Measurements from ENCODE around the gene ZNF718. TPM values are rescaled to one million over a fixed set of nuclear protein-coding genes. Genes with fewer than 3 reads are reported as not detected.
"Not testable (repeated sequence)": the region's sequence is repeated elsewhere in the genome, so short reads cannot be mapped to it uniquely, and the experiment has no call there.

ZNF718 gene
- total and polyA plus RNA-seq, 4 donors: 7.8 to 34.6 (median 15.7) TPM

DNA sequence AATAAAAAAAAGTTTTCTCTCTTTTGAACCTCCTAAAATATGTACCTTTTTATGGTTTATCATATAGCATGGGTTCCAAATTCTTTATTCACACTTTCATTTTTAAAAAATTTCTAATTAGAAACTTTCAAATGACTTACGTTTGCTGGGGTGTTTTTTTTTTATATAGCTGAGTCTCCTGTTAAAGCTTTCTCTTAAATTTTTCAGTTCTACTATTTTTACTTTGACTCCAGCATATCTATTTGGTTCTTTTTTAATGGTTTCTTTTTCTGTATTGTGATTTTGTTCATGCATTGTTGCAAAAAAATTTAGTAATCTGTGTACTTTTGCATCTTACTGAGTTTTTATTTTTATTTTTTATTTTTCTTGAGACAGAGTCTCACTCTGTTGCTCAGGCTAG lies 22.3 kb downstream of the ZNF718 start:
- WGBS (ENCODE audit: insufficient coverage): no CpG with 5 or more reads among the region's 1 CpG
- peaks cover 31% of the 10 kb centered on the region for H3K9me3 ChIP-seq (ENCODE audit: control insufficient read depth, insufficient read depth, low read length)
- H3K4me3 ChIP-seq (ENCODE audit: low read depth, low read length): no peak overlapping the region
- no peak overlapping the region for H3K27ac ChIP-seq (ENCODE audit: low read depth, low read length)
- H3K4me1 ChIP-seq (ENCODE audit: control insufficient read depth, insufficient read depth, low read length): no peaks in the 10 kb centered on the region
- peaks cover 6% of the 10 kb centered on the region for H3K36me3 ChIP-seq (ENCODE audit: control insufficient read depth, insufficient read depth, low read length)
- DNase-seq (ENCODE audit: low read depth in 4 of 6, low spot score in 6 of 6): peak in 1 of 6 donors; percentile 0
- H3K27me3 ChIP-seq (ENCODE audit: control insufficient read depth, insufficient read depth, low read length): no peaks in the 10 kb centered on the region

GRCh38 chr4:147233-147632 lies 22.9 kb downstream of the ZNF718 start:
- Histone ChIP-seq H3K27me3 (ENCODE audit: control insufficient read depth, insufficient read depth, low read length) (no peaks in the 10 kb centered on the region), H3K36me3 (ENCODE audit: control insufficient read depth, insufficient read depth, low read length) (peaks cover 6% of the 10 kb centered on the region), H3K27ac (ENCODE audit: low read depth, low read length) (no peak overlapping the region), H3K4me1 (ENCODE audit: control insufficient read depth, insufficient read depth, low read length) (no peaks in the 10 kb centered on the region), H3K9me3 (ENCODE audit: control insufficient read depth, insufficient read depth, low read length) (peaks cover 31% of the 10 kb centered on the region), H3K4me3 (ENCODE audit: low read depth, low read length) (no peak overlapping the region)
- 100% methylated on average over 4 of the region's 4 CpGs for WGBS (ENCODE audit: insufficient coverage)
- no peak for DNase-seq (ENCODE audit: low read depth in 4 of 6, low spot score in 6 of 6)

- Histone ChIP-seq H3K9me3 (ENCODE audit: control insufficient read depth, insufficient read depth, low read length) (peaks cover 35% of the 10 kb centered on the region), H3K36me3 (ENCODE audit: control insufficient read depth, insufficient read depth, low read length) (peaks cover 3% of the 10 kb centered on the region), H3K4me3 (ENCODE audit: low read depth, low read length) (no peak overlapping the region), H3K4me1 (ENCODE audit: control insufficient read depth, insufficient read depth, low read length) (no peaks in the 10 kb centered on the region), H3K27me3 (ENCODE audit: control insufficient read depth, insufficient read depth, low read length) (no peaks in the 10 kb centered on the region), H3K27ac (ENCODE audit: low read depth, low read length) (no peak overlapping the region)
- DNase-seq (ENCODE audit: low read depth in 4 of 6, low spot score in 6 of 6): no peak
- WGBS (ENCODE audit: insufficient coverage): no CpG with 5 or more reads among the region's 4 CpGs
These were observed 37.4 kb downstream of the ZNF718 start for GRCh38 chr4:161496-162284.

GRCh38 chr4:169640-170039 lies 45.3 kb downstream of the ZNF718 start:
- H3K4me3 ChIP-seq (ENCODE audit: low read depth, low read length); H3K4me1 ChIP-seq (ENCODE audit: control insufficient read depth, insufficient read depth, low read length); DNase-seq (ENCODE audit: low read depth in 4 of 6, low spot score in 6 of 6); H3K27ac ChIP-seq (ENCODE audit: low read depth, low read length); H3K36me3 ChIP-seq (ENCODE audit: control insufficient read depth, insufficient read depth, low read length); H3K27me3 ChIP-seq (ENCODE audit: control insufficient read depth, insufficient read depth, low read length): not testable (repeated sequence)
- H3K9me3 ChIP-seq (ENCODE audit: control insufficient read depth, insufficient read depth, low read length): peaks cover 15% of the 10 kb centered on the region
- no CpG with 5 or more reads among the region's 3 CpGs for WGBS (ENCODE audit: insufficient coverage)

- H3K9me3 ChIP-seq (ENCODE audit: control insufficient read depth, insufficient read depth, low read length): peaks cover 13% of the 10 kb centered on the region
- H3K27me3 ChIP-seq (ENCODE audit: control insufficient read depth, insufficient read depth, low read length); H3K4me3 ChIP-seq (ENCODE audit: low read depth, low read length); H3K36me3 ChIP-seq (ENCODE audit: control insufficient read depth, insufficient read depth, low read length); H3K27ac ChIP-seq (ENCODE audit: low read depth, low read length); H3K4me1 ChIP-seq (ENCODE audit: control insufficient read depth, insufficient read depth, low read length); DNase-seq (ENCODE audit: low read depth in 4 of 6, low spot score in 6 of 6): not testable (repeated sequence)
- WGBS (ENCODE audit: insufficient coverage): over 99% methylated on average over 5 of the region's 10 CpGs
These were observed 47.0 kb downstream of the ZNF718 start for GRCh38 chr4:171318-171717.

- Histone ChIP-seq H3K27ac (ENCODE audit: low read depth, low read length) (no peak overlapping the region), H3K4me3 (ENCODE audit: low read depth, low read length) (no peak overlapping the region), H3K27me3 (ENCODE audit: control insufficient read depth, insufficient read depth, low read length) (no peaks in the 10 kb centered on the region), H3K9me3 (ENCODE audit: control insufficient read depth, insufficient read depth, low read length) (peaks cover 18% of the 10 kb centered on the region), H3K4me1 (ENCODE audit: control insufficient read depth, insufficient read depth, low read length) (no peaks in the 10 kb centered on the region), H3K36me3 (ENCODE audit: control insufficient read depth, insufficient read depth, low read length) (no peaks in the 10 kb centered on the region)
- no peak for DNase-seq (ENCODE audit: low read depth in 4 of 6, low spot score in 6 of 6)
- 70% methylated on average over 4 of the region's 7 CpGs for WGBS (ENCODE audit: insufficient coverage)
These were observed 49.5 kb downstream of the ZNF718 start for GRCh38 chr4:173666-174314.

GRCh38 chr4:175986-176385 lies 51.7 kb downstream of the ZNF718 start:
- H3K27me3 ChIP-seq (ENCODE audit: control insufficient read depth, insufficient read depth, low read length): no peaks in the 10 kb centered on the region
- H3K36me3 ChIP-seq (ENCODE audit: control insufficient read depth, insufficient read depth, low read length): no peaks in the 10 kb centered on the region
- no peak overlapping the region for H3K27ac ChIP-seq (ENCODE audit: low read depth, low read length)
- no peak overlapping the region for H3K4me3 ChIP-seq (ENCODE audit: low read depth, low read length)
- peaks cover 18% of the 10 kb centered on the region for H3K9me3 ChIP-seq (ENCODE audit: control insufficient read depth, insufficient read depth, low read length)
- no peak for DNase-seq (ENCODE audit: low read depth in 4 of 6, low spot score in 6 of 6)
- H3K4me1 ChIP-seq (ENCODE audit: control insufficient read depth, insufficient read depth, low read length): no peaks in the 10 kb centered on the region

DNA sequence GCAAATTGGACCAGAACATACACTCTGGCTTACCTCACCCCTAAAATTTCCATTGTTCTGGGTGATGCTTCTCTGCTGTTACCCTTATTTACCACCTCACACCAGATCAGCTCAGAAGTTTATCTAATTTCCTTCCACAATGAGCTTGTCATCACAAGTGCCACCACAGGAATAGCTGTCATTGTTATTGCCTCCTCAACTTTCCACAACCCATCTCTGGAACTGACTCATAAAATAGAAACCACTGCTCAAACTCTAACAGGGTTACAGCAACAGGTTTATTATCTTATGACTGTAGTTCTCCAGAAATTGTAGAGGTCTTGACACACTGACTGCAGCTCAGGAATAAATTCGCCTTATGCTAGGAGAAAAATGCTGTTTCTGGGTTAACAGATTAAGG lies 52.7 kb downstream of the ZNF718 start:
- WGBS (ENCODE audit: insufficient coverage): no CpG with 5 or more reads among the region's 1 CpG
- no peak for DNase-seq (ENCODE audit: low read depth in 4 of 6, low spot score in 6 of 6)
- Histone ChIP-seq H3K4me1 (ENCODE audit: control insufficient read depth, insufficient read depth, low read length) (no peaks in the 10 kb centered on the region), H3K4me3 (ENCODE audit: low read depth, low read length) (no peak overlapping the region), H3K27ac (ENCODE audit: low read depth, low read length) (no peak overlapping the region), H3K27me3 (ENCODE audit: control insufficient read depth, insufficient read depth, low read length) (no peaks in the 10 kb centered on the region), H3K9me3 (ENCODE audit: control insufficient read depth, insufficient read depth, low read length) (peaks cover 21% of the 10 kb centered on the region), H3K36me3 (ENCODE audit: control insufficient read depth, insufficient read depth, low read length) (no peaks in the 10 kb centered on the region)

DNA sequence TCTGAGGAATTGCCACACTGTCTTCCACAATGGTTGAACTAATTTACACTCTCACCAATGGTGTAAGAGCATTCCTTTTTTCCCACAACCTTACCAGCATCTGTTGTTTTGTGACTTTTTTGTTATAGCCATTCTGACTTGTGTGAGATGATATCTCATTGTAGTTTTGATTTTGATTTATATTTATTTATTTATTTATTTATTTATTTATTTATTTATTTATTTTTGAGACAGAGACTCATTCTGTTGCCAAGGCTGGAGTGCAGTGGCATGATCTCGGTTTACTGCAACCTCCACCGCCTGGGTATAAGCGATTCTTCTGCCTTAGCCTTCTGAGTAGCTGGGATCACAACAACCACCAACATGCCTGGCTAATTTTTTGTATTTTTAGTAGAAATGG lies 57.9 kb downstream of the ZNF718 start:
- H3K9me3 ChIP-seq (ENCODE audit: control insufficient read depth, insufficient read depth, low read length): peaks cover 30% of the 10 kb centered on the region
- H3K27ac ChIP-seq (ENCODE audit: low read depth, low read length): not testable (repeated sequence)

DNA sequence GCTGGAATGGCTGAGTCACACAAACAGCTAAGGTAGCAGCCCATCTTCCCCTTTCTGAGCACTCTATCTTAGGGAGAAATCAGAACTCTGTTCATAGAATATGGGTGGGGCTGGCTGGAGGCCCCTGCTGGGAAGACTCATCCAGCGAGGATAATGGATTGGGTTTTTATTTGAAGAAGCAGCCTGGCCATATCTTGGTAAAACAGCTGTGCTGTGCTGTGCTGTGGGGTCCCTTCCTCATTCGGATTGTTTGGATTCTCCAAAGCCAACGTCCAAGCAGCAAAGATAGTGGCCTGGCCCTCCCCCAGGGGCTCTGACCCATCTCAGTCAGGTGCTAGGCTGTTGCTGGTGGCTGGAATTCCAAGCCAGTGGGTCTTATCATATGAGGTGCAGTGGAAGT lies 63.8 kb downstream of the ZNF718 start:
- H3K4me1 ChIP-seq (ENCODE audit: control insufficient read depth, insufficient read depth, low read length): no peaks in the 10 kb centered on the region
- WGBS (ENCODE audit: insufficient coverage): 92% methylated on average over 3 of the region's 3 CpGs
- H3K4me3 ChIP-seq (ENCODE audit: low read depth, low read length): no peak overlapping the region
- peaks cover 25% of the 10 kb centered on the region for H3K9me3 ChIP-seq (ENCODE audit: control insufficient read depth, insufficient read depth, low read length)
- H3K27ac ChIP-seq (ENCODE audit: low read depth, low read length): no peak overlapping the region
- no peaks in the 10 kb centered on the region for H3K27me3 ChIP-seq (ENCODE audit: control insufficient read depth, insufficient read depth, low read length)
- no peak for DNase-seq (ENCODE audit: low read depth in 4 of 6, low spot score in 6 of 6)
- H3K36me3 ChIP-seq (ENCODE audit: control insufficient read depth, insufficient read depth, low read length): no peaks in the 10 kb centered on the region

More for the DNA sequence above, 57.9 kb downstream of the ZNF718 start:
- not testable (repeated sequence) for H3K27me3 ChIP-seq (ENCODE audit: control insufficient read depth, insufficient read depth, low read length); H3K36me3 ChIP-seq (ENCODE audit: control insufficient read depth, insufficient read depth, low read length); H3K4me3 ChIP-seq (ENCODE audit: low read depth, low read length); DNase-seq (ENCODE audit: low read depth in 4 of 6, low spot score in 6 of 6); H3K4me1 ChIP-seq (ENCODE audit: control insufficient read depth, insufficient read depth, low read length)
- 100% methylated on average over 1 of the region's 3 CpGs for WGBS (ENCODE audit: insufficient coverage)

Data from spinal cord (tissue), 10 donors.